A549 (cell line): ENCODE data around the gene BTK. TPM values are rescaled to one million over a fixed set of nuclear protein-coding genes. Genes with fewer than 3 reads are reported as not detected.
A peak's percentile ranks its signal among the peaks of the same experiment; 100 is the strongest.

Source experiments
- ATAC-seq, 2 experiments: fragments of 200-7000 bp in 1 of 2; fragments of >200 bp in 1 of 2; cut with Nextera tagmentation in 1 of 2; cut with Tn5 transposase in 1 of 2; 3 replicates each; pipeline versions ENCODE4 v1.8.0 to v1.9.1; 2018 to 2020; ENCODE audit warnings: mild to moderate bottlenecking in 1 of 2, moderate library complexity in 1 of 2
- CTCF ChIA-PET: fragments of 300-600 bp; sonication (Branson Sonifier 250); formaldehyde crosslinking; extraction: SDS; loops from one replicate; lab custom pipeline; 2021; ENCODE audit warnings: antibody characterized with exemption, inconsistent platforms; lab: Yijun Ruan, JAX
- POLR2A ChIA-PET: fragments of 350-600 bp; formaldehyde crosslinking; extraction: SDS; loops from one replicate; lab custom pipeline; 2021; ENCODE audit warnings: antibody characterized with exemption, inconsistent platforms; lab: Yijun Ruan, JAX
- DNase-seq, 2 experiments: peaks; one replicate each; pipeline versions ENCODE4 v3.0.0 to v3.0.0-alpha.2; 2011 to 2016; ENCODE audit warnings: low read depth in 1 of 2, low spot score in 1 of 2
- FAIRE-seq: peaks from 2 replicates; lab custom pipeline; 2011; peaks lifted over from hg19 to GRCh38; lab: Jason Lieb, UNC
- H3K27ac ChIP-seq, 2 experiments: fragments of >200 bp; sonication (Bioruptor Twin); formaldehyde crosslinking; 3 replicates each; pipeline ENCODE4 v1.5.1; 2016 to 2017
- H3K4me1 ChIP-seq: fragments of >200 bp; sonication (Bioruptor Twin); formaldehyde crosslinking; 3 replicates; pipeline ENCODE4 v1.6.1; 2016
- H3K4me2 ChIP-seq: fragments of >200 bp; sonication (Bioruptor Twin); formaldehyde crosslinking; 3 replicates; pipeline ENCODE4 v1.6.1; 2016
- H3K4me3 ChIP-seq: fragments of >200 bp; sonication (Bioruptor Twin); formaldehyde crosslinking; 3 replicates; pipeline ENCODE4 v1.5.1; 2016
- H3K9me3 ChIP-seq: fragments of >200 bp; sonication (Bioruptor Twin); formaldehyde crosslinking; 3 replicates; pipeline ENCODE4 v1.6.1; 2016
- CEBPB ChIP-seq, 2 experiments: fragments of >200 bp in 1 of 2; sonication (Bioruptor Twin) in 1 of 2; formaldehyde crosslinking in 1 of 2; IDR thresholded peaks; 2 replicates each; pipeline ENCODE4 v1.6.1; 2012 to 2016
- EHF ChIP-seq: fragments of 250-450 bp; sonication (Bioruptor Pico); IDR thresholded peaks from 2 replicates; pipeline ENCODE4 v1.5.0; 2020; ENCODE audit warnings: mild to moderate bottlenecking
- EHMT2 ChIP-seq: fragments of 200-600 bp; sonication (generic); IDR thresholded peaks from 2 replicates; pipeline ENCODE4 v1.6.1; 2016; ENCODE audit warnings: antibody characterized with exemption, low read depth, mild to moderate bottlenecking, moderate library complexity
- FOSB ChIP-seq: fragments of 250-450 bp; sonication (Bioruptor Pico); IDR thresholded peaks from 2 replicates; pipeline ENCODE4 v1.5.0; 2020; ENCODE audit warnings: mild to moderate bottlenecking, moderate library complexity
- FOSL2 ChIP-seq, 2 experiments: fragments of 450-650 bp in 1 of 2; fragments of >200 bp in 1 of 2; sonication (Bioruptor Twin) in 1 of 2; formaldehyde crosslinking; IDR thresholded peaks; 2 replicates each; pipeline versions ENCODE4 v1.5.0 to v1.6.1; 2016 to 2020; ENCODE audit warnings: mild to moderate bottlenecking in 1 of 2, moderate library complexity in 1 of 2
- FOXS1 ChIP-seq: fragments of 250-450 bp; sonication (Bioruptor Pico); IDR thresholded peaks from 2 replicates; pipeline ENCODE4 v1.5.0; 2020; ENCODE audit warnings: mild to moderate bottlenecking, moderate library complexity
- HOXB5 ChIP-seq: fragments of 250-450 bp; sonication (Bioruptor Pico); IDR thresholded peaks from 2 replicates; pipeline ENCODE4 v1.5.0; 2020; ENCODE audit warnings: mild to moderate bottlenecking, moderate library complexity
- JUN ChIP-seq, 2 experiments: fragments of >200 bp; sonication (Bioruptor Twin); formaldehyde crosslinking; IDR thresholded peaks; 2 replicates in 1 of 2; 3 replicates in 1 of 2; pipeline ENCODE4 v1.6.1; 2016 to 2017
- JUNB ChIP-seq: fragments of >200 bp; sonication (Bioruptor Twin); formaldehyde crosslinking; IDR thresholded peaks from 2 replicates; pipeline ENCODE4 v1.6.1; 2016
- KDM5A ChIP-seq: fragments of 200-600 bp; sonication (generic); IDR thresholded peaks from 2 replicates; pipeline ENCODE4 v1.6.1; 2016; ENCODE audit warnings: antibody characterized with exemption, mild to moderate bottlenecking
- MAZ ChIP-seq: fragments of 150-350 bp; IDR thresholded peaks from 2 replicates; pipeline ENCODE4 v1.6.1; 2014; ENCODE audit warnings: antibody characterized with exemption, low read depth, low read length, borderline replicate concordance
- MYC ChIP-seq: IDR thresholded peaks from 2 replicates; pipeline ENCODE4 v1.6.1; 2012; ENCODE audit warnings: mild to moderate bottlenecking, inconsistent platforms, low read length, improper control_type of control experiment, borderline replicate concordance
- PHF8 ChIP-seq: fragments of 200-600 bp; sonication (generic); IDR thresholded peaks from 2 replicates; pipeline ENCODE4 v1.6.1; 2016; ENCODE audit warnings: low read depth, mild to moderate bottlenecking, antibody characterized with exemption, moderate library complexity, borderline replicate concordance
- POLR2A ChIP-seq: IDR thresholded peaks from 2 replicates; pipeline ENCODE4 v1.6.1; 2012; ENCODE audit warnings: mild to moderate bottlenecking, low read length
- SMC3 ChIP-seq: fragments of >200 bp; sonication (Bioruptor Twin); formaldehyde crosslinking; IDR thresholded peaks from 3 replicates; pipeline ENCODE4 v1.6.1; 2018; ENCODE audit warnings: inconsistent platforms
- TFCP2L1 ChIP-seq: fragments of 250-450 bp; sonication (Bioruptor Pico); IDR thresholded peaks from 2 replicates; pipeline ENCODE4 v1.5.0; 2021; ENCODE audit warnings: mild to moderate bottlenecking
- TP53 ChIP-seq: fragments of 250-450 bp; sonication (Bioruptor Pico); IDR thresholded peaks from 2 replicates; pipeline ENCODE4 v1.5.0; 2021; ENCODE audit warnings: mild to moderate bottlenecking, moderate library complexity
- ZFP36 ChIP-seq: fragments of 450-650 bp; IDR thresholded peaks from 2 replicates; pipeline ENCODE4 v1.6.1; 2014; ENCODE audit warnings: borderline replicate concordance; ENCODE audit not compliant: partially characterized antibody
- ZNF302 ChIP-seq: fragments of 250-450 bp; sonication (Bioruptor Pico); IDR thresholded peaks from 2 replicates; pipeline ENCODE4 v1.9.0; 2021; ENCODE audit warnings: inconsistent platforms, mild to moderate bottlenecking, moderate library complexity
- WGBS: methylation state at CpG from one replicate; pipeline ENCODE4 v1.1.6; 2017; ENCODE audit errors: missing lambda C conversion rate; 5-methylcytosine and 5-hydroxymethylcytosine counted together
- polyA plus RNA-seq, 4 experiments: library from polyadenylated mRNA; depleted of rRNA in 3 of 4; stranded (reverse); fragments of >200 nt; fragmentation: RNase III in 1 of 4; extraction: RNeasy Plus Mini Kit Qiagen cat#74134 plus additional on column Dnase treatment in 1 of 4; gene quantifications; 2 replicates in 3 of 4; 3 replicates in 1 of 4; pipeline ENCODE4 v1.2.3, GENCODE V29; 2011 to 2017
- TF ChIP-seq, protein P1 (sequence below): fragments of 250-450 bp; sonication (Bioruptor Pico); IDR thresholded peaks from 2 replicates; pipeline ENCODE4 v1.5.0; 2021; ENCODE audit warnings: mild to moderate bottlenecking, moderate library complexity, borderline replicate concordance
- TF ChIP-seq, protein P2 (sequence below): fragments of 250-450 bp; sonication (Bioruptor Pico); IDR thresholded peaks from 2 replicates; pipeline ENCODE4 v1.5.0; 2020; ENCODE audit warnings: low read depth, mild to moderate bottlenecking, moderate library complexity
- TF ChIP-seq, protein P3 (sequence below): fragments of >200 bp; sonication (Bioruptor Twin); formaldehyde crosslinking; IDR thresholded peaks from 2 replicates; pipeline ENCODE4 v1.6.1; 2016
- TF ChIP-seq, protein P4 (sequence below): IDR thresholded peaks from 2 replicates; pipeline ENCODE4 v1.6.1; 2012
- TF ChIP-seq, protein P5 (sequence below): fragments of >200 bp; sonication (Bioruptor Twin); formaldehyde crosslinking; IDR thresholded peaks from 3 replicates; pipeline ENCODE4 v1.6.1; 2016
- TF ChIP-seq, protein P6 (sequence below): fragments of 450-650 bp; IDR thresholded peaks from 2 replicates; pipeline ENCODE4 v1.6.1; 2014; ENCODE audit warnings: antibody characterized with exemption

BTK gene
- polyA plus RNA-seq, 2 of the 4 experiments (the other 2 are of a cell fraction): 0.18 to 0.26 TPM

DNA sequence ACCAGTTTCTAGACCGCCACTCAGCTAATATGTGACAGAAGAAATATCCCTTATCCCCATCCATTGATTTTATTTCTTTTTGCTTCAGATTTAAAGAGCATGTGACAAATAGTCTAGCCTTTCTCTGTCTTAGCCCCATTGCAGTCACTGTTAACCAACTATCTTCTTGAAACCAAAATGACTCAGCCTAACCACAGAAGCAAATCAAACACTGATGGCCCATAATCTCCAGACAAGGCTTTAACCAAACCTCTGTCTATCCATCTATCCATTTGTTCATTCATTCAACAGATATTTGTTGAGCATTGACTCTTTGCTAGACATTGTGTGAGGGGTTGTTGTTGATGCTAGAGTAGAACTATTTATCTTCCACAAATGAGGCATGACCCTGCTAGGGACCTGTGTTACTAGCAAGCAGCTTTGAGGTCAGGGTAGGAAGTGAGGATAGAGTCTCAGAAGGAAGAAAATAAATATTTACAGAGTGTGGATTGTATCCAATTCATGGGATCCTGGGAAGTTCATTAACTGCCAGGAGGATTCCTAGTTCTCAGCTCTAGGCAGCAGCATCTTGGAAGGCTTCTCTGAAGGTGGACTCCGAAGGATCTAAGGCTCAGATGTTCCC, 44.6 kb upstream of the BTK start (continued):
- TF ChIP-seq, protein P1, sequence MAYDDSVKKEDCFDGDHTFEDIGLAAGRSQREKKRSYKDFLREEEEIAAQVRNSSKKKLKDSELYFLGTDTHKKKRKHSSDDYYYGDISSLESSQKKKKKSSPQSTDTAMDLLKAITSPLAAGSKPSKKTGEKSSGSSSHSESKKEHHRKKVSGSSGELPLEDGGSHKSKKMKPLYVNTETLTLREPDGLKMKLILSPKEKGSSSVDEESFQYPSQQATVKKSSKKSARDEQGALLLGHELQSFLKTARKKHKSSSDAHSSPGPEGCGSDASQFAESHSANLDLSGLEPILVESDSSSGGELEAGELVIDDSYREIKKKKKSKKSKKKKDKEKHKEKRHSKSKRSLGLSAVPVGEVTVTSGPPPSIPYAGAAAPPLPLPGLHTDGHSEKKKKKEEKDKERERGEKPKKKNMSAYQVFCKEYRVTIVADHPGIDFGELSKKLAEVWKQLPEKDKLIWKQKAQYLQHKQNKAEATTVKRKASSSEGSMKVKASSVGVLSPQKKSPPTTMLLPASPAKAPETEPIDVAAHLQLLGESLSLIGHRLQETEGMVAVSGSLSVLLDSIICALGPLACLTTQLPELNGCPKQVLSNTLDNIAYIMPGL (CRISPR knock-in tag): no peak
- TF ChIP-seq MAZ: no peak
- TF ChIP-seq, protein P2, sequence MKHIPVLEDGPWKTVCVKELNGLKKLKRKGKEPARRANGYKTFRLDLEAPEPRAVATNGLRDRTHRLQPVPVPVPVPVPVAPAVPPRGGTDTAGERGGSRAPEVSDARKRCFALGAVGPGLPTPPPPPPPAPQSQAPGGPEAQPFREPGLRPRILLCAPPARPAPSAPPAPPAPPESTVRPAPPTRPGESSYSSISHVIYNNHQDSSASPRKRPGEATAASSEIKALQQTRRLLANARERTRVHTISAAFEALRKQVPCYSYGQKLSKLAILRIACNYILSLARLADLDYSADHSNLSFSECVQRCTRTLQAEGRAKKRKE (CRISPR knock-in tag): no peak
- TF ChIP-seq JUNB: no peak
- no peak for TF ChIP-seq ZNF302
- TF ChIP-seq MYC: no peak
- TF ChIP-seq, all 56 proteins: peak for 0

DNA sequence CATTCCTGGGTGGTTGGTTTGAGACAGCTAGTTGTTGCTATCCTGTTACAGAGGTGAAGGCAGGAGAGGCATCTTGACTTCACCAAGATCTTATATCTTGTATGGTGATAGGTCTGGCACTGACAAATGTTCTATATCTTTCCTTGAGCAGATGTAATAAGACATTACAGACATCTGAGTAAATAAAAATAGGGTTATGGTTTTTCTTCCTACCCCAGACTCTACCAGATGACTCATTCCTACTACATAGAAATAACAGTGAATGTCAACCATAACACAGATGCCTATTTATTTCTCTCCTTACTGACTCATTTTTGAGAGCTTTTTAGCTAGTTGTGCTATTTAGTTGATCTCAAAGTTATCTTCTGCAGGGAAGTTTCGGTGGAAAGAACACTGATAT, 43.9 kb upstream of the BTK start:
- peak overlapping the region; percentile 41 for H3K4me2 ChIP-seq
- CTCF ChIA-PET: no interaction called here
- FAIRE-seq (no peak), DNase-seq (no peak), ATAC-seq (peak in 1 of 2 experiments; percentile 61; a peak in 3 of 6 replicates)
- peaks cover 3% of the 10 kb centered on the region; the same call in 2 of the 3 replicates for H3K9me3 ChIP-seq
- H3K27ac ChIP-seq: 0 out of 6 replicates have a peak overlapping the region, but pooled peaks of 1 of the 2 experiments have one; percentile 33
- WGBS: 37% methylated on average over 1 of the region's 1 CpG
- H3K4me1 ChIP-seq: peaks cover 14% of the 10 kb centered on the region
- POLR2A ChIA-PET: interaction anchor here (1.4 kb wide), 1 partner anchor 12 kb away, joined by 3 read pairs; no protein-coding TSS in a partner anchor
- no peak overlapping the region for H3K4me3 ChIP-seq
- TF ChIP-seq, protein P3, sequence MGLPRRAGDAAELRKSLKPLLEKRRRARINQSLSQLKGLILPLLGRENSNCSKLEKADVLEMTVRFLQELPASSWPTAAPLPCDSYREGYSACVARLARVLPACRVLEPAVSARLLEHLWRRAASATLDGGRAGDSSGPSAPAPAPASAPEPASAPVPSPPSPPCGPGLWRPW: no peak
- TF ChIP-seq ZFP36 (no peak), FOSL2 (IDR thresholded peaks at IDR 0.05) (no peak; the same call in 1 of the 2 replicates), FOSL2 (CRISPR knock-in tag; IDR thresholded peaks at IDR 0.05) (peak; percentile 11; the same call in 1 of the 2 replicates), EHF (CRISPR knock-in tag) (no peak), PHF8 (no peak), EHMT2 (no peak), POLR2A (no peak), TFCP2L1 (CRISPR knock-in tag) (no peak)
- TF ChIP-seq, protein P4, sequence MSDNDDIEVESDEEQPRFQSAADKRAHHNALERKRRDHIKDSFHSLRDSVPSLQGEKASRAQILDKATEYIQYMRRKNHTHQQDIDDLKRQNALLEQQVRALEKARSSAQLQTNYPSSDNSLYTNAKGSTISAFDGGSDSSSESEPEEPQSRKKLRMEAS: no peak

DNA sequence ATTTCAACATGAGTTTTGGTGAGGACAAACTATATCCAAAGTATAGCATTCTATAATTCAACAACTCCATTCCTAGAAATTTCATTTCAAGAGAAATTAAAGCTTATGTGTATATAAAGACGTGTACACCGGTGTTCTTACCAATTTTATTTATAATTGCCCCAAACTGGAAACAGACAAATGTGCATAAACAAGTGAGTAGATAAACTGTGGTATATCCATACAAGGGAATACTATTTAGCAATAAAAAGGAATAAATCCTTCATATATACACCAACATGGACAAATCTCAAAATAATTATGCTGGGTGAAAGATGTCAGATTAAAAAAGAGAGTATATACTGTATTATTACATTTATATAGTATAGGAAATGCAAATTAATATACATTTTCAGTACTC, 42.0 kb upstream of the BTK start:
- Histone ChIP-seq H3K4me3 (no peak overlapping the region), H3K4me2 (no peak overlapping the region), H3K27ac (no peak overlapping the region), H3K4me1 (peaks cover 14% of the 10 kb centered on the region), H3K9me3 (peaks cover 3% of the 10 kb centered on the region; the same call in 2 of the 3 replicates)
- 77% methylated on average over 2 of the region's 2 CpGs for WGBS
- ATAC-seq: no peak
- no peak for FAIRE-seq
- no peak for DNase-seq
- POLR2A ChIA-PET: no interaction called here
- TF ChIP-seq HOXB5 (CRISPR knock-in tag): no peak
- no peak for TF ChIP-seq FOSB
- TF ChIP-seq FOXS1: no peak
- no peak for TF ChIP-seq ZFP36
- TF ChIP-seq JUN (IDR thresholded peaks at IDR 0.05): no peak
- TF ChIP-seq, protein P3: no peak
- TF ChIP-seq, protein P5, sequence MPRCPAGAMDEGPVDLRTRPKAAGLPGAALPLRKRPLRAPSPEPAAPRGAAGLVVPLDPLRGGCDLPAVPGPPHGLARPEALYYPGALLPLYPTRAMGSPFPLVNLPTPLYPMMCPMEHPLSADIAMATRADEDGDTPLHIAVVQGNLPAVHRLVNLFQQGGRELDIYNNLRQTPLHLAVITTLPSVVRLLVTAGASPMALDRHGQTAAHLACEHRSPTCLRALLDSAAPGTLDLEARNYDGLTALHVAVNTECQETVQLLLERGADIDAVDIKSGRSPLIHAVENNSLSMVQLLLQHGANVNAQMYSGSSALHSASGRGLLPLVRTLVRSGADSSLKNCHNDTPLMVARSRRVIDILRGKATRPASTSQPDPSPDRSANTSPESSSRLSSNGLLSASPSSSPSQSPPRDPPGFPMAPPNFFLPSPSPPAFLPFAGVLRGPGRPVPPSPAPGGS: no peak
- no peak for TF ChIP-seq TP53
- no peak for TF ChIP-seq KDM5A
- TF ChIP-seq CEBPB (IDR thresholded peaks at IDR 0.05): no peak
- TF ChIP-seq, protein P6, sequence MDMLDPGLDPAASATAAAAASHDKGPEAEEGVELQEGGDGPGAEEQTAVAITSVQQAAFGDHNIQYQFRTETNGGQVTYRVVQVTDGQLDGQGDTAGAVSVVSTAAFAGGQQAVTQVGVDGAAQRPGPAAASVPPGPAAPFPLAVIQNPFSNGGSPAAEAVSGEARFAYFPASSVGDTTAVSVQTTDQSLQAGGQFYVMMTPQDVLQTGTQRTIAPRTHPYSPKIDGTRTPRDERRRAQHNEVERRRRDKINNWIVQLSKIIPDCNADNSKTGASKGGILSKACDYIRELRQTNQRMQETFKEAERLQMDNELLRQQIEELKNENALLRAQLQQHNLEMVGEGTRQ: no peak
- TF ChIP-seq SMC3: no peak
- TF ChIP-seq, all 56 proteins: peak for 0
- CTCF ChIA-PET: no interaction called here
